ENCODE results near the gene THBS2. TPM values are rescaled to one million over a fixed set of nuclear protein-coding genes. Genes with fewer than 3 reads are reported as not detected.

The THBS2 gene
- total and polyA plus RNA-seq, 11 donors, result 1.9 to 51.7 (median 15.9) TPM

- ATAC-seq, result no peak
- intact Hi-C loops (cut with DNase I), result no loop called here
- Histone ChIP-seq H3K27ac (peak overlapping the region in 5 of 12 donors; percentile 33 to 75 (median 44)), H3K4me1 (peaks cover 0 to 19% (median 7%) of the 10 kb centered on the region in 12 donors), H3K36me3 (no peaks in the 10 kb centered on the region), H3K4me3 (peak overlapping the region in 3 of 12 donors; percentile 46 to 64 (median 58)), H3K27me3 (peaks cover 0 to 63% (median 22%) of the 10 kb centered on the region in 9 donors), H3K9me3 (peaks cover 0 to 2% (median 0%) of the 10 kb centered on the region in 12 donors)
- 26 to 35% (median 28%) methylated on average over 10 to 19 of the region's 19 CpGs for WGBS, 4 donors
- peak in 1 of 5 donors; percentile 20 for DNase-seq
- no peak for TF ChIP-seq CTCF (IDR thresholded peaks at IDR 0.05)
- no peak for TF ChIP-seq POLR2A (IDR thresholded peaks at IDR 0.05)
Observed at GRCh38 chr6:169254456-169255316, 1.0 kb upstream of the THBS2 start.

- TF ChIP-seq CTCF (IDR thresholded peaks at IDR 0.05) (no peak), POLR2A (IDR thresholded peaks at IDR 0.05) (no peak)
- H3K27ac ChIP-seq, result peak overlapping the region in 10 of 12 donors; percentile 41 to 75 (median 56)
- H3K4me3 ChIP-seq, result peak overlapping the region in 11 of 12 donors; percentile 18 to 66 (median 47)
- H3K27me3 ChIP-seq, result peaks cover 0 to 67% (median 22%) of the 10 kb centered on the region in 9 donors
- 8 to 22% (median 12%) methylated on average over 14 of the region's 14 CpGs for WGBS, 4 donors
- ATAC-seq (no peak), DNase-seq (peak in 1 of 5 donors; percentile 38)
- H3K9me3 ChIP-seq, result peaks cover 0 to 2% (median 0%) of the 10 kb centered on the region in 12 donors
- peaks cover 0 to 19% (median 5%) of the 10 kb centered on the region in 9 donors for H3K36me3 ChIP-seq
- H3K4me1 ChIP-seq, result peaks cover 0 to 19% (median 7%) of the 10 kb centered on the region in 12 donors
- intact Hi-C loops (cut with DNase I), result no loop called here
Observed at GRCh38 chr6:169252505-169253189, 999 bp downstream of the THBS2 start.

- Histone ChIP-seq H3K4me3 (peak overlapping the region in 11 of 12 donors; percentile 18 to 66 (median 47)), H3K36me3 (peaks cover 0 to 25% (median 11%) of the 10 kb centered on the region in 9 donors), H3K27me3 (peaks cover 0 to 67% (median 22%) of the 10 kb centered on the region in 9 donors), H3K4me1 (peaks cover 0 to 19% (median 7%) of the 10 kb centered on the region in 12 donors), H3K27ac (peak overlapping the region in 8 of 12 donors; percentile 44 to 75 (median 62)), H3K9me3 (no peaks in the 10 kb centered on the region)
- ATAC-seq (no peak), DNase-seq (peak in 1 of 5 donors; percentile 7)
- WGBS, 4 donors, result 20 to 34% (median 29%) methylated on average over 18 to 20 of the region's 20 CpGs
- intact Hi-C loops (cut with DNase I), result no loop called here
- TF ChIP-seq CTCF (IDR thresholded peaks at IDR 0.05) (no peak), POLR2A (IDR thresholded peaks at IDR 0.05) (no peak)
Observed at GRCh38 chr6:169251822-169252504, 1.7 kb downstream of the THBS2 start.
